NCI-H2227 (cell line): ENCODE measurements around the gene PCDHB9.
"Not testable (repeated sequence)": the region's sequence is repeated elsewhere in the genome, so short reads cannot be mapped to it uniquely, and the experiment has no call there.

Source experiments
- DNase-seq: peaks from one replicate; lab custom pipeline; 2025; ENCODE audit not compliant: unreplicated experiment; lab: John Stamatoyannopoulos, UW

The PCDHB9 gene

DNA sequence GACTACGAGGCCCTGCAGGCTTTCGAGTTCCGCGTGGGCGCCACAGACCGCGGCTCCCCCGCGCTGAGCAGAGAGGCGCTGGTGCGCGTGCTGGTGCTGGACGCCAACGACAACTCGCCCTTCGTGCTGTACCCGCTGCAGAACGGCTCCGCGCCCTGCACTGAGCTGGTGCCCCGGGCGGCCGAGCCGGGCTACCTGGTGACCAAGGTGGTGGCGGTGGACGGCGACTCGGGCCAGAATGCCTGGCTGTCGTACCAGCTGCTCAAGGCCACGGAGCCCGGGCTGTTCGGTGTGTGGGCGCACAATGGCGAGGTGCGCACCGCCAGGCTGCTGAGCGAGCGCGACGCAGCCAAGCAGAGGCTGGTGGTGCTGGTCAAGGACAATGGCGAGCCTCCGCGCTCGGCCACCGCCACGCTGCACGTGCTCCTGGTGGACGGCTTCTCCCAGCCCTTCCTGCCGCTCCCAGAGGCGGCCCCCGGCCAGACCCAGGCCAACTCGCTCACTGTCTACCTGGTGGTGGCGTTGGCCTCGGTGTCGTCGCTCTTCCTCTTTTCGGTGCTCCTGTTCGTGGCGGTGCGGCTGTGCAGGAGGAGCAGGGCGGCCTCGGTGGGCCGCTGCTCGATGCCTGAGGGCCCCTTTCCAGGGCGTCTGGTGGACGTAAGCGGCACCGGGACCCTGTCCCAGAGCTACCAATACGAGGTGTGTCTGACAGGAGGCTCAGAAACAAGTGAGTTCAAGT is 2.7 kb upstream of the PCDHB9 start:
- DNase-seq = not testable (repeated sequence)

DNA sequence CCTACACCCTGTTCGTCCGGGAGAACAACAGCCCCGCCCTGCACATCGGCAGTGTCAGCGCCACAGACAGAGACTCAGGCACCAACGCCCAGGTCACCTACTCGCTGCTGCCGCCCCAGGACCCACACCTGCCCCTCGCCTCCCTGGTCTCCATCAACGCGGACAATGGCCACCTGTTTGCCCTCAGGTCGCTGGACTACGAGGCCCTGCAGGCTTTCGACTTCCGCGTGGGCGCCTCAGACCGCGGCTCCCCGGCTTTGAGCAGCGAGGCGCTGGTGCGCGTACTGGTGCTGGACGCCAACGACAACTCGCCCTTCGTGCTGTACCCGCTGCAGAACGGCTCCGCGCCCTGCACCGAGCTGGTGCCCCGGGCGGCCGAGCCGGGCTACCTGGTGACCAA is 1.7 kb downstream of the PCDHB9 start:
- DNase-seq = not testable (repeated sequence)

DNA sequence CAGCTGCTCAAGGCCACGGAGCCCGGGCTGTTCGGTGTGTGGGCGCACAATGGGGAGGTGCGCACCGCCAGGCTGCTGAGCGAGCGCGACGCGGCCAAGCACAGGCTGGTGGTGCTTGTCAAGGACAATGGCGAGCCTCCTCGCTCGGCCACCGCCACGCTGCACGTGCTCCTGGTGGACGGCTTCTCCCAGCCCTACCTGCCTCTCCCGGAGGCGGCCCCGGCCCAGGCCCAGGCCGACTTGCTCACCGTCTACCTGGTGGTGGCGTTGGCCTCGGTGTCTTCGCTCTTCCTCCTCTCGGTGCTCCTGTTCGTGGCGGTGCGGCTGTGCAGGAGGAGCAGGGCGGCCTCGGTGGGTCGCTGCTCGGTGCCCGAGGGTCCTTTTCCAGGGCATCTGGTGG is 2.2 kb downstream of the PCDHB9 start:
- DNase-seq = not testable (repeated sequence)

DNA sequence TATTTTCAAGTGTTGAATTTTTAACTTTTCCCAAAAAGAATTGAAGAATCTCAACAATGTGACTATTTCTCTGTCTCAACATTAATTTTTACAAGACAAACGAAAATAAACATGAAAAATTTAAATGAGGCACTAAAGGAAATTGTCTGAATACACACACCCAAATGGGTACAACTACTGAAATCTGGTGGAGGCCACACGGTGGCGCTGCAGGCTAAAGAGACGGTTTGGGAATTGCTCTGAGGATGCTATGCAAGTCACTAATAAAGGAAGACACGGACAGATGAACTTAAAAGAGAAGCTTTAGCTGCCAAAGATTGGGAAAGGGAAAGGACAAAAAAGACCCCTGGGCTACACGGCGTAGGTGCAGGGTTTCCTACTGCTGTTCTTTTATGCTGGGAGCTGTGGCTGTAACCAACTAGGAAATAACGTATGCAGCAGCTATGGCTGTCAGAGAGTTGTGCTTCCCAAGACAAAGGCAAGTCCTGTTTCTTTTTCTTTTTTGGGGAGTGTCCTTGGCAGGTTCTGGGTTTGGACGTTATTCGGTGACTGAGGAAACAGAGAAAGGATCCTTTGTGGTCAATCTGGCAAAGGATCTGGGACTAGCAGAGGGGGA is 5.3 kb downstream of the PCDHB9 start, which contains the start of gene PCDHB10:
Gene PCDHB10 (plus strand): TSS at position 244 of the 616 bp plus-strand sequence. CDS start 200 bp downstream, at position 444.
- peak; percentile 63 for DNase-seq

DNA sequence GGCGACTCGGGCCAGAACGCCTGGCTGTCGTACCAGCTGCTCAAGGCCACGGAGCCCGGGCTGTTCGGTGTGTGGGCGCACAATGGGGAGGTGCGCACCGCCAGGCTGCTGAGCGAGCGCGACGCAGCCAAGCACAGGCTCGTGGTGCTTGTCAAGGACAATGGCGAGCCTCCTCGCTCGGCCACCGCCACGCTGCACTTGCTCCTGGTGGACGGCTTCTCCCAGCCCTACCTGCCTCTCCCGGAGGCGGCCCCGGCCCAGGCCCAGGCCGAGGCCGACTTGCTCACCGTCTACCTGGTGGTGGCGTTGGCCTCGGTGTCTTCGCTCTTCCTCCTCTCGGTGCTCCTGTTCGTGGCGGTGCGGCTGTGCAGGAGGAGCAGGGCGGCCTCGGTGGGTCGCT is 7.4 kb downstream of the PCDHB9 start:
- not testable (repeated sequence) for DNase-seq

DNA sequence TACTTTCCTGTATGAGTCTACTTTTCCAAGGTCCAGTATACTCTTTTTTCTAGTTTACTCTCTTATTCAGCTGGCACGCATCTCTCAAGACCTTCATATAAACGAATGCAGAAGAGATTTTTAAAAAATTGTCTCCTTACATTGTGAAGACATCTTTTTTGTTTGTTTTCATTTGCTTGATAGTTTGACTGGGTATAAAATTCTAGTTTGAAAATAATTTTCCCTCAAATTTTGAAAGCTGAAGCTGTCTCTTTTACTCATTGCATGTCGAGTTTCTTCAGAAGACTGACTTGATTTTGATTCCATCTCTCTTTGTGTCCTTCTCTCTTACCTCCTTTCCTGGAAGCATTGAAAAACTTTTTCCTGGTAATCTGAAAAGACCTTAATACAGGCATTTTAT is 9.4 kb downstream of the PCDHB9 start:
- DNase-seq = no peak

- peak; percentile 70 for DNase-seq
These were observed 12.6 kb downstream of the PCDHB9 start, which contains the start of gene PCDHB11 for GRCh38 chr5:141199359-141200235. TSS of gene PCDHB11 (plus strand) at chr5:141199627. CDS start at chr5:141199775, 148 bp downstream.

- DNase-seq = not testable (repeated sequence)
These were observed 14.2 kb downstream of the PCDHB9 start for GRCh38 chr5:141201126-141201525.

GRCh38 chr5:141201646-141202045 is 14.7 kb downstream of the PCDHB9 start:
- not testable (repeated sequence) for DNase-seq

- DNase-seq = no peak
These were observed 21.5 kb downstream of the PCDHB9 start, which contains the start of gene PCDHB12 for GRCh38 chr5:141208478-141208877. TSS of gene PCDHB12 (plus strand) at chr5:141208719. CDS start at chr5:141208908, 189 bp downstream.

DNA sequence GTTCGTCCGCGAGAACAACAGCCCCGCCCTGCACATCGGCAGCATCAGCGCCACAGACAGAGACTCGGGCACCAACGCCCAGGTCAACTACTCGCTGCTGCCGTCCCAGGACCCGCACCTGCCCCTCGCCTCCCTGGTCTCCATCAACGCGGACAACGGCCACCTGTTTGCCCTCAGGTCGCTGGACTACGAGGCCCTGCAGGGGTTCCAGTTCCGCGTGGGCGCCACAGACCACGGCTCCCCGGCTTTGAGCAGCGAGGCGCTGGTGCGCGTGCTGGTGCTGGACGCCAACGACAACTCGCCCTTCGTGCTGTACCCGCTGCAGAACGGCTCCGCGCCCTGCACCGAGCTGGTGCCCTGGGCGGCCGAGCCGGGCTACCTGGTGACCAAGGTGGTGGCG is 23.3 kb downstream of the PCDHB9 start:
- not testable (repeated sequence) for DNase-seq

- not testable (repeated sequence) for DNase-seq
These were observed 23.9 kb downstream of the PCDHB9 start for GRCh38 chr5:141210849-141211248.

- DNase-seq = peak; percentile 60
These were observed 26.8 kb downstream of the PCDHB9 start, which contains the start of gene PCDHB13 for GRCh38 chr5:141213656-141214339. TSS of gene PCDHB13 (plus strand) at chr5:141213919. CDS start at chr5:141214124, 205 bp downstream.

- not testable (repeated sequence) for DNase-seq
These were observed 27.6 kb downstream of the PCDHB9 start for GRCh38 chr5:141214583-141214982.

- not testable (repeated sequence) for DNase-seq
These were observed 28.5 kb downstream of the PCDHB9 start for GRCh38 chr5:141215504-141215903.

DNA sequence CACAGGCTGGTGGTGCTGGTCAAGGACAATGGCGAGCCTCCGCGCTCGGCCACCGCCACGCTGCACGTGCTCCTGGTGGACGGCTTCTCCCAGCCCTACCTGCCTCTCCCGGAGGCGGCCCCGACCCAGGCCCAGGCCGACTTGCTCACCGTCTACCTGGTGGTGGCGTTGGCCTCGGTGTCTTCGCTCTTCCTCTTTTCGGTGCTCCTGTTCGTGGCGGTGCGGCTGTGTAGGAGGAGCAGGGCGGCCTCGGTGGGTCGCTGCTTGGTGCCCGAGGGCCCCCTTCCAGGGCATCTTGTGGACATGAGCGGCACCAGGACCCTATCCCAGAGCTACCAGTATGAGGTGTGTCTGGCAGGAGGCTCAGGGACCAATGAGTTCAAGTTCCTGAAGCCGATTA is 29.1 kb downstream of the PCDHB9 start:
- not testable (repeated sequence) for DNase-seq

DNA sequence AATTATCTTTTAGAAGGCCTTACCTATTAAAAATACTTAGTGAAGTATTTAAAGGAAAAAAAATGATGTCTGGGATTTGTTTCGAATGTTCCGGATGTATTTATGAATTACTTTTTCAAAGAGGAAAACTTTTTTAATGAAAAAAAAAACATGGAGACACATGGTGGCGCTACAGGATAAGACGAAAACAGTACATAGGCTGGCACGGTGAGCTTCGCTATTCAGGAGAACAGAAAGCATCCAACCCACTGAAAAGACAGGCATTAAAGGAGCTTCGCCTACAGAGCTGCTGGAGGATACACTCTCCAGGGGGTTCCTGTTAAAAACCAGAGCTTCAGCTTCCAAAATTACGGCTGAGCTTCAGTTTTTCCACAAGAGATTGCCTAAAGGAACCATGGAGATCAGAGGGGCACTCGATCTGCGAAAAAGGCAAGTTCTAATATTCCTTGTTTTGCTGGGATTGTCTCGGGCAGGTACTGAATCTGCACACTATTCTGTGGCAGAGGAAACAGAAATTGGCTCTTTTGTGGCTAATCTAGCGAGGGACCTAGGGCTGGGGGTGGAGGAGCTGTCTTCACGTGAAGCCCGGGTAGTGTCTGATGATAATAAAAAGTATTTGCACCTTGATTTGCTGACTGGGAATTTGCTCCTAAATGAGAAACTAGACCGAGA is 36.3 kb downstream of the PCDHB9 start, which contains the start of gene PCDHB14:
Gene PCDHB14 (plus strand): TSS at position 232 of the 672 bp plus-strand sequence. CDS start 163 bp downstream, at position 395.
- DNase-seq = peak; percentile 57

DNA sequence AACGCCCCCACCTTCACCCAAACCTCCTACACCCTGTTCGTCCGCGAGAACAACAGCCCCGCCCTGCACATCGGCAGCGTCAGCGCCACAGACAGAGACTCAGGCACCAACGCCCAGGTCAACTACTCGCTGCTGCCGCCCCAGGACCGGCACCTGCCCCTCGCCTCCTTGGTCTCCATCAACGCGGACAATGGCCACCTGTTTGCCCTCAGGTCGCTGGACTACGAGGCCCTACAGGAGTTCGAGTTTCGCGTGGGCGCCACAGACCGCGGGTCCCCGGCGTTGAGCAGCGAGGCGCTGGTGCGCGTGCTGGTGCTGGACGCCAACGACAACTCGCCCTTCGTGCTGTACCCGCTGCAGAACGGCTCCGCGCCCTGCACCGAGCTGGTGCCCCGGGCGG is 37.9 kb downstream of the PCDHB9 start:
- DNase-seq = not testable (repeated sequence)

DNA sequence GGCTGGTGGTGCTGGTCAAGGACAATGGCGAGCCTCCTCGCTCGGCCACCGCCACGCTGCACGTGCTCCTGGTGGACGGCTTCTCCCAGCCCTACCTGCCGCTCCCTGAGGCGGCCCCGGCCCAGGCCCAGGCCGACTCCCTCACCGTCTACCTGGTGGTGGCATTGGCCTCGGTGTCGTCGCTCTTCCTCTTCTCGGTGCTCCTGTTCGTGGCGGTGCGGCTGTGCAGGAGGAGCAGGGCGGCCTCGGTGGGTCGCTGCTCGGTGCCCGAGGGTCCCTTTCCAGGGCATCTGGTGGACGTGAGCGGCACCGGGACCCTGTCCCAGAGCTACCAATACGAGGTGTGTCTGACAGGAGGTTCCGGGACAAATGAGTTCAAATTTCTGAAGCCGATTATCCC is 38.5 kb downstream of the PCDHB9 start:
- not testable (repeated sequence) for DNase-seq
